ENCODE measurements around the gene KCTD3. TPM values are rescaled to one million over a fixed set of nuclear protein-coding genes. Genes with fewer than 3 reads are reported as not detected.

The KCTD3 gene
- total RNA-seq, result 55.8 TPM

DNA sequence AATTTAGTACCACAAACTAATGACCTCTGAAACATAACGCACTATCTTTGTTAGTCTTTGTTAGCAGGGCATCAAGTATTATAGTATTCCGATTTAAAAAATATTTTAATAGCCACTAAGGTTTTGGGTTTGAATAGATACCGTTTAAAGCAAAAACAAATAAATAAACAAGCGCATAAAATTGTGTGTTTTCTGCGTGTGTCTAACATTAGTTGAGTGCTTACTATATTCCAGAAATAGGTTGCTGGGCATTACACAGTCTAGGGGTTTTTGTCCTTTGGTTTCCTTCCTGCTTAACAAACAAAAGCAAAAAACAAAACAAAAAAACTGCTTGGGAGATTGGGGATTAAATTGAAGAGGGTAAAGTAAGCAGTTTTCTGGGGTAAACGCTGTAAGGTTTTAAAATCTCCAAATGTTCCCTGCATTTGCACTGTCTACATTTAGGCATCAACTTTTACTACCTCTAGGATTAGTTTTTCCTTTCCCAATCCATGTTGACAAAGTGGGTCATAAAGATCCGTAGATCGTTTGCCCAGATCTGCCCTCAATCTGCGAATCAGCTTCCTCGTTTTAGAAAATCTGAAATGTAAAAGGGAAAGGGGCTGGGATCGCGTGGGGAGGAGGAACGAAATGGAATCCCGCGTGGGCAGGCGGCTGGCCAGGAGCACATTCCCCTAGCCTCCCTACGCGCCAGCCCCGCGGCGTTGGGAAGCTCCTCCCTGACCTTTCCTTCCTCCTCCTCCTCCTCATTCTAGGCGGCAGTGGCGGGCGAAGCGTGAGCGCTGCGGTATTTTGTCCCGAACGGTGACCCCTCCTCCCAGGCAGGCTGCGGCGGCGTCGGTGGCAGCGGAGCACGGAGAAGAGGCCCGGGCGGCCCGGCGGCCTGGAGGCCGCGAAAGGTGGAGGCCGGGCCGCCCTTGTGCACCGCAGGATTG, at the start of gene KCTD3:
KCTD3 (plus strand) TSS at position 749 of the 935 bp plus-strand sequence. CDS start 382 bp downstream, outside the sequence.
- Histone ChIP-seq H3K4me1 (peaks cover 4 to 14% of the 10 kb centered on the region in 2 donors), H3K27me3 (no peaks in the 10 kb centered on the region), H3K4me3 (peak within 1 kb of the TSS; percentile 93 to 98), H3K36me3 (no peaks in the 10 kb centered on the region), H3K9me3 (no peaks in the 10 kb centered on the region), H3K27ac (peak within 1 kb of the TSS; percentile 86 to 97)
- intact Hi-C loops (cut with DNase I), result loop anchor here (5.0 kb wide), 1 partner anchor 40 kb away; no protein-coding TSS in a partner anchor
- TF ChIP-seq, protein P1, sequence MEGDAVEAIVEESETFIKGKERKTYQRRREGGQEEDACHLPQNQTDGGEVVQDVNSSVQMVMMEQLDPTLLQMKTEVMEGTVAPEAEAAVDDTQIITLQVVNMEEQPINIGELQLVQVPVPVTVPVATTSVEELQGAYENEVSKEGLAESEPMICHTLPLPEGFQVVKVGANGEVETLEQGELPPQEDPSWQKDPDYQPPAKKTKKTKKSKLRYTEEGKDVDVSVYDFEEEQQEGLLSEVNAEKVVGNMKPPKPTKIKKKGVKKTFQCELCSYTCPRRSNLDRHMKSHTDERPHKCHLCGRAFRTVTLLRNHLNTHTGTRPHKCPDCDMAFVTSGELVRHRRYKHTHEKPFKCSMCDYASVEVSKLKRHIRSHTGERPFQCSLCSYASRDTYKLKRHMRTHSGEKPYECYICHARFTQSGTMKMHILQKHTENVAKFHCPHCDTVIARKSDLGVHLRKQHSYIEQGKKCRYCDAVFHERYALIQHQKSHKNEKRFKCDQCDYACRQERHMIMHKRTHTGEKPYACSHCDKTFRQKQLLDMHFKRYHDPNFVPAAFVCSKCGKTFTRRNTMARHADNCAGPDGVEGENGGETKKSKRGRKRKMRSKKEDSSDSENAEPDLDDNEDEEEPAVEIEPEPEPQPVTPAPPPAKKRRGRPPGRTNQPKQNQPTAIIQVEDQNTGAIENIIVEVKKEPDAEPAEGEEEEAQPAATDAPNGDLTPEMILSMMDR (IDR thresholded peaks at IDR 0.05), result no peak
- DNase-seq (ENCODE audit: low spot score in 2 of 2), result peak in 1 of 2 donors; percentile 86

DNA sequence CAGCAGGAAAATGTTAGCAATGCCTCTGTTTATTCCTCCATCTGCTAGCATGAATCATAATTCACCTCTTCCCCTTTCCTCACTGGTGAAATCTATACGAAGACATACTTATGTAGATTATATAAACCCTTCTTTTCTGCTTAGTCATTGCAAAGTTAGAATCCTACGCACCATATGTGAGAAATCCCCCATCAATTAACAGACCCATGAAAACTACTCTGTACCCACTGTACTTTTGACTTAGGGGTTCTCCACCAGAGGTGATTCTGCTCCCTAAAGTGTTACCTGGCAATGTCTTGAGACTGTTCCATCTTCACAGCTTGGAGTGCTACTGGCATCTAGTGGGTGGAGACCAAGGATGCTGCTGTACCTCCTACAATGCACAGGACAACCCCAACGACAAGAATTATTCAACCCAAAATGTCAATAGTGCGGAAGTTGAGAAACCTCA, 49.6 kb upstream of the KCTD3 start:
- Histone ChIP-seq H3K9me3 (no peaks in the 10 kb centered on the region), H3K27me3 (no peaks in the 10 kb centered on the region), H3K4me1 (no peaks in the 10 kb centered on the region), H3K36me3 (no peaks in the 10 kb centered on the region), H3K4me3 (no peak overlapping the region), H3K27ac (no peak overlapping the region)
- TF ChIP-seq, protein P1 (IDR thresholded peaks at IDR 0.05), result no peak
- intact Hi-C loops (cut with DNase I), result no loop called here
- no peak for DNase-seq (ENCODE audit: low spot score in 2 of 2)

DNA sequence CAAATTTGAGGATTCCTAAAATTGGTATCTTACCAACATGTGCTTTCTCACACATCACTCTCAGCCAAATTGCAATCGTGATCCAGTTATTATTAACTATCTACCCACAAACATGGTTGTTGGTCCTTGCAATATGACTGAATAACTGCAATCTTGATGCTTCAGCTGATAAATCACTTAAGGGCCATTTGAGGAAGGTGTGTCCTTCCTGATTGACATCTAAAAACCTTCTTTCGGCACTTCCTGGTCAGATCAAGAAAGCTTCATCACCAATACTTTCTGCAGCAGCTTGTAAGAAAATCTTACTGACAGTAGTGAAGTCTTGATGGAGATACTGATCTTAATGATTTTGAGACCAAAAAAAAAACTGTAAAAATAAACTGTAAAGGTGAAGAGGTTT, 48.5 kb upstream of the KCTD3 start:
- Histone ChIP-seq H3K4me3 (no peak overlapping the region), H3K27me3 (no peaks in the 10 kb centered on the region), H3K27ac (no peak overlapping the region), H3K36me3 (no peaks in the 10 kb centered on the region), H3K4me1 (no peaks in the 10 kb centered on the region), H3K9me3 (no peaks in the 10 kb centered on the region)
- TF ChIP-seq, protein P1 (IDR thresholded peaks at IDR 0.05), result no peak
- intact Hi-C loops (cut with DNase I), result no loop called here
- no peak for DNase-seq (ENCODE audit: low spot score in 2 of 2)

DNA sequence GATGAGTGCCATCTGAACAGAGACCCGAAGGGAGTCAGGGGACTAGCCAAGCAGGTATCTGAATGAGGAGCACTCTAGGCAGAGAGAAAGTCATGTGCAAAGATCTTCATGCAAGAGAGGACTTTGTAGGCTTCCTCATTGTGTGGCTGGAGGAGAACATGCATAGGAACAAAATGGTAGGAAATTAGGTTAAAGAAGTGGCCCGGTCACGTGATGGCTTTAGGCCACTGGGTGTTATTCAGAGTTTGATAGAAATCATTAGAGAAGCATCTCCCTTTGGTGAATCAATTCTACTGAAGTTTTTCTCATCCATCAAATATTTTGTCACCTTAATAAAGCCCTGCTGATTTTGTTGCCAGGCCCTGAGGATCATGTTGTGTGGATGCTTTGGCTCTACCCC, 45.8 kb upstream of the KCTD3 start:
- Histone ChIP-seq H3K27me3 (no peaks in the 10 kb centered on the region), H3K27ac (no peak overlapping the region), H3K4me3 (no peak overlapping the region), H3K9me3 (no peaks in the 10 kb centered on the region), H3K4me1 (no peaks in the 10 kb centered on the region), H3K36me3 (no peaks in the 10 kb centered on the region)
- no peak for DNase-seq (ENCODE audit: low spot score in 2 of 2)
- intact Hi-C loops (cut with DNase I), result no loop called here
- TF ChIP-seq, protein P1 (IDR thresholded peaks at IDR 0.05), result no peak

DNA sequence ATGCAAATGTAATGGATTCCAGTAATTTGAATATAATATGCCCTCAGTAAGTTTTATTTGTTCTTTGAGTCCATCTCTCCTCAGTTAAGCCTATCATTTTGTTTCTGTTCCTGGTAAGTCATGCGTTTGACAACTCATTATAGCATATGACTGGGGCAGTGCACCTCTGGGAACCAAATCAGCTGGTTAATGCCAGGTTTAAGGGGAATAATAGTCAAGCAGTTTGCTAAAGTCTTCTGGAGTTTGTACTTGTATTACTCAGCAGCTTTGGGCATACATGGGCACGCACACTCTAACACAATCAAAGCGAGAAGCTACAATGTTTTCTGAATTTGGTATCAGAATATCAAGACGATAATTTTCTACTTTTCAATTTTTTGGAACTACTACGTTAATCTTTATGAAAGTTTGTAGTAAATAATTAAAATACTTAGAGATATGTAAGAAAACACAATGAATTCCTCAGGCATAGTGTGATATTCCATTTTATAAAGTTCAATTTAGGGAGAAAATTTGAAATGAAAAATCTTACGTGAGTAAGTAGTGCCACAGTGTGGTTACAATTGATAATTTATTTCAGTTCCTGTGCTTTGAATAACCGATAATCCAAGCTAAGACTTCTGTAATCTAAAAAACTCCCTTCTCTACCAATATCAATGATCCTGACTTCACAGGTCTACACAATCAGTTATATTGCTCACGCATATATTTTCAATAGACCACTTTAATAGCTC, 43.8 kb upstream of the KCTD3 start:
- intact Hi-C loops (cut with DNase I), result no loop called here
- TF ChIP-seq, protein P1 (IDR thresholded peaks at IDR 0.05), result no peak
- H3K27ac ChIP-seq, result no peak overlapping the region
- peak overlapping the region in 1 of 2 donors; percentile 27 for H3K4me3 ChIP-seq
- H3K36me3 ChIP-seq, result no peaks in the 10 kb centered on the region
- DNase-seq (ENCODE audit: low spot score in 2 of 2), result no peak
- H3K4me1 ChIP-seq, result no peaks in the 10 kb centered on the region
- H3K9me3 ChIP-seq, result no peaks in the 10 kb centered on the region
- H3K27me3 ChIP-seq, result no peaks in the 10 kb centered on the region

Measured in ascending aorta (tissue), 2 donors.